ENCODE data around the gene DACT1.

DNA sequence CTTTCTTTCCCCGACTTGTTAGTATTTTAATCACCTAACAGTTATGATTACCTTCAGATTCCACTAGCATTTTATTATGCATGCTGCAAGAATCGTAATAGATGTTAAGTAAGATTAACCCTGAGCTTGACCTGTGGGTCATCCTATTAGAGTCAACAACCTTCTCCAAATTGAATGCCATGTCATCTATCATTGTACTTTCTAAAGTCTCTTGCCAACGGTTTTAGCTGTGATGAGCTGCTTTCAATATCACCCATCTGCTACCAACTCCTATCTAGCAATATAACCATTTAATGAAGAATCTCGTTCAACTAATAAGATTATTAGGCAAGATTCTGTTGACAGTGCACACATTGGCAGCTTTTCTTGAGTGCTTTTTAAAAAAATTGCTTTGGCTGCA lies 33.7 kb downstream of the DACT1 start:
- no peak for TF ChIP-seq SIN3A (IDR thresholded peaks at IDR 0.05; ENCODE audit: borderline replicate concordance, insufficient read depth, low read length)
- TF ChIP-seq POLR2AphosphoS5 (IDR thresholded peaks at IDR 0.05; ENCODE audit: low read depth, low read length) = no peak
- TF ChIP-seq REST (IDR thresholded peaks at IDR 0.05; ENCODE audit: insufficient read depth in 1 of 2, low read depth in 2 of 2, low read length in 2 of 2) = no peak
